Activated CD8-positive, alpha-beta T cell treated with anti-CD3 and anti-CD28 coated beads for 36 hours (primary cell): ENCODE measurements around the gene TCEAL6. TPM values are rescaled to one million over a fixed set of nuclear protein-coding genes. Genes with fewer than 3 reads are reported as not detected.

Source experiments
- ATAC-seq: fragments of 200-7000 bp; cut with Tn5 transposase; one replicate; pipeline ENCODE4 v1.10.0; 2021; ENCODE audit warnings: mild to moderate bottlenecking, moderate library complexity
- CTCF ChIA-PET: fragments of 350-600 bp; sonication (Branson Sonifier 250); formaldehyde crosslinking; loops from one replicate; lab custom pipeline; 2021; ENCODE audit warnings: antibody characterized with exemption; lab: Charles Lee
- POLR2A ChIA-PET: fragments of 350-600 bp; sonication (Branson Sonifier 250); formaldehyde crosslinking; loops from one replicate; lab custom pipeline; 2021; ENCODE audit warnings: antibody characterized with exemption; lab: Charles Lee
- DNase-seq: peaks from one replicate; pipeline ENCODE4 v3.0.0-alpha.2; 2020
- H3K27ac Mint-ChIP-seq: one replicate; pipeline ENCODE4 v1.8.0; 2021; ENCODE audit warnings: mild to moderate bottlenecking, mixed read lengths
- H3K27me3 Mint-ChIP-seq: one replicate; pipeline ENCODE4 v1.8.0; 2021; ENCODE audit warnings: mixed read lengths
- H3K36me3 Mint-ChIP-seq: one replicate; pipeline ENCODE4 v1.8.0; 2021; ENCODE audit warnings: low read depth, mixed read lengths
- H3K4me1 Mint-ChIP-seq: one replicate; pipeline ENCODE4 v1.8.0; 2021; ENCODE audit warnings: low read depth, mixed read lengths
- H3K4me3 Mint-ChIP-seq: one replicate; pipeline ENCODE4 v1.8.0; 2021; ENCODE audit warnings: mild to moderate bottlenecking, moderate library complexity, mixed read lengths
- H3K9me3 Mint-ChIP-seq: one replicate; pipeline ENCODE4 v1.8.0; 2021; ENCODE audit warnings: mixed read lengths
- intact Hi-C: fragments of 100-400 bp; cut with micrococcal nuclease; formaldehyde crosslinking; loops from one replicate; pipeline ENCODE4 v1.10.0; 2022
- total RNA-seq, 2 experiments: library from RNA; stranded (reverse); gene quantifications; one replicate each; pipeline ENCODE4 v1.2.3, GENCODE V29; 2021
- TF ChIP-seq, protein P1 (sequence below): fragments of 200-600 bp; IDR thresholded peaks from one replicate; pipeline ENCODE4 v1.8.0; 2022; ENCODE audit warnings: antibody characterized with exemption, mild to moderate bottlenecking

The TCEAL6 gene
- total RNA-seq, 2 experiments from 2014 or later: not detected

DNA sequence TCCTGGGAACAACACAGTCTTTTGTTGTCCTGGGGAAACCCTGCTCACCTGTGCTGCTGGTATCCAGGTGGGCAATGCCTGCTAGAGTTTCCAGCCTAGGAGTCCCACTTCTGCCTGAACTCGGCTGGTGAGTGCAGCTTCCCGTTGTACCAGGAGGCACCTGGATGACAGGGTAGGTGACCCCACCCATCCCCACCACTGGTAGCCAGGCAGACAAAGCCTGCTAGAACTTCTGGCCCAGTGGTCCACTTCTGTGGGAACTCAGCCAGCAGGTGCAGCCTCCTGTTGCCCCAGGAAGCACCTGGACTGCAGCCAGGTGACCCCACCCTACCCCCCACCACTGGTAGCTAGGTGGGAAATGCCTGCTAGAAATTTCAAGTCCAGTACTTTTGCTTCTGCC lies 26.5 kb downstream of the TCEAL6 start:
- peaks cover 5% of the 10 kb centered on the region for H3K27me3 Mint-ChIP-seq
- H3K36me3 Mint-ChIP-seq: no peaks in the 10 kb centered on the region
- TF ChIP-seq, protein P1, sequence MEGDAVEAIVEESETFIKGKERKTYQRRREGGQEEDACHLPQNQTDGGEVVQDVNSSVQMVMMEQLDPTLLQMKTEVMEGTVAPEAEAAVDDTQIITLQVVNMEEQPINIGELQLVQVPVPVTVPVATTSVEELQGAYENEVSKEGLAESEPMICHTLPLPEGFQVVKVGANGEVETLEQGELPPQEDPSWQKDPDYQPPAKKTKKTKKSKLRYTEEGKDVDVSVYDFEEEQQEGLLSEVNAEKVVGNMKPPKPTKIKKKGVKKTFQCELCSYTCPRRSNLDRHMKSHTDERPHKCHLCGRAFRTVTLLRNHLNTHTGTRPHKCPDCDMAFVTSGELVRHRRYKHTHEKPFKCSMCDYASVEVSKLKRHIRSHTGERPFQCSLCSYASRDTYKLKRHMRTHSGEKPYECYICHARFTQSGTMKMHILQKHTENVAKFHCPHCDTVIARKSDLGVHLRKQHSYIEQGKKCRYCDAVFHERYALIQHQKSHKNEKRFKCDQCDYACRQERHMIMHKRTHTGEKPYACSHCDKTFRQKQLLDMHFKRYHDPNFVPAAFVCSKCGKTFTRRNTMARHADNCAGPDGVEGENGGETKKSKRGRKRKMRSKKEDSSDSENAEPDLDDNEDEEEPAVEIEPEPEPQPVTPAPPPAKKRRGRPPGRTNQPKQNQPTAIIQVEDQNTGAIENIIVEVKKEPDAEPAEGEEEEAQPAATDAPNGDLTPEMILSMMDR: no peak
- CTCF ChIA-PET: no interaction called here
- H3K4me1 Mint-ChIP-seq: no peaks in the 10 kb centered on the region
- ATAC-seq (no peak), DNase-seq (no peak)
- no peak overlapping the region for H3K4me3 Mint-ChIP-seq
- intact Hi-C loops: no loop called here
- POLR2A ChIA-PET: no interaction called here
- peaks cover 2% of the 10 kb centered on the region for H3K9me3 Mint-ChIP-seq
- H3K27ac Mint-ChIP-seq: no peak overlapping the region

DNA sequence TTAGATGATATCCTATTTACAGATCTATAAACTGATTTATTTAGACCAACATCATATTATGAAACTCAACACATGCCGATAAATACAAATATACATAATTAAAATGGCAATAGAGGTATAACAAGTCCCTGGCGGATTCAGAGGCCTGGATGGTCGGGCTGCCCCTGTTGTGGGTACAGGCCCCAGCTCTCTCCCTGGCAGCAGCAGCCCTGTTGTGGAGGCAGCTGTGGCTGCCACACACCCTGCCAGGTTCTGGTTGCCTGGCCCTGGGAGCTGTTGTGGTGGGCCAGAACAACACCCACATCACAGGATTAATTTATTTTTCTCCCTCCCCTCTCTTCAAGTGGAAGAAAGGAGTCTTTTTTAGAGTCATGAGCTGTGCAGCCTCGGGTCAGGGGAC lies 28.9 kb downstream of the TCEAL6 start:
- intact Hi-C loops: no loop called here
- Mint-ChIP-seq H3K27me3 (peaks cover 5% of the 10 kb centered on the region), H3K27ac (no peak overlapping the region), H3K4me3 (no peak overlapping the region), H3K36me3 (no peaks in the 10 kb centered on the region), H3K9me3 (peaks cover 2% of the 10 kb centered on the region), H3K4me1 (no peaks in the 10 kb centered on the region)
- CTCF ChIA-PET: no interaction called here
- no peak for ATAC-seq
- POLR2A ChIA-PET: no interaction called here
- TF ChIP-seq, protein P1: no peak
- no peak for DNase-seq

Other genes with a start within 250 kb of the TCEAL6 start
- gene ZMAT1, start 210.5 kb downstream of the TCEAL6 start, total RNA-seq: 1 to 10 TPM; 3.3 TPM
- under 1 TPM in 1 of 2 experiments, not detected in 1; 0.41 TPM for gene TCEAL2, start 16.8 kb downstream of the TCEAL6 start, total RNA-seq
- gene BEX5, start 13.5 kb upstream of the TCEAL6 start, total RNA-seq: 1 to 10 TPM; 2.9 to 4.2 TPM
- gene TCP11X1, start 72.8 kb upstream of the TCEAL6 start, total RNA-seq: not detected
- not detected for gene NXF2, start 104.7 kb upstream of the TCEAL6 start, total RNA-seq